Measurements from ENCODE around the gene ACTN3. TPM values are rescaled to one million over a fixed set of nuclear protein-coding genes. Genes with fewer than 3 reads are reported as not detected.
A peak's percentile ranks its signal among the peaks of the same experiment; 100 is the strongest.

ACTN3 gene
- total and polyA plus RNA-seq, 2 experiments from 2014 or later = 0.58 TPM; not detected in 1

GRCh38 chr11:66510990-66511339 is 35.7 kb upstream of the ACTN3 start:
- Histone ChIP-seq H3K27ac (peak overlapping the region; percentile 60), H3K9me2 (replicated peaks; ENCODE audit: insufficient read depth) (no peaks in the 10 kb centered on the region), H3K4me1 (ENCODE audit: insufficient read depth) (peaks cover 7% of the 10 kb centered on the region), H3K36me3 (replicated peaks; ENCODE audit: insufficient read depth, low read depth) (no peaks in the 10 kb centered on the region), H3K27me3 (no peaks in the 10 kb centered on the region), H3K4me2 (peak overlapping the region; percentile 92), H4K20me1 (ENCODE audit: insufficient read depth, poor library complexity, severe bottlenecking) (no peaks in the 10 kb centered on the region), H3K9me3 (ENCODE audit: low read depth) (no peaks in the 10 kb centered on the region), H3K4me3 (peak overlapping the region; percentile 93), H2AFZ (peak overlapping the region; percentile 87), H3K79me2 (peaks cover 20% of the 10 kb centered on the region)
- no peak for DNase-seq (ENCODE audit: low spot score)
- no peak for TF ChIP-seq EZH2phosphoT487 (IDR thresholded peaks at IDR 0.05; ENCODE audit: low read depth, severe bottlenecking, unreplicated experiment)
- no peak for TF ChIP-seq CTCF (IDR thresholded peaks at IDR 0.05; ENCODE audit: poor library complexity)
- no peak for TF ChIP-seq EZH2 (IDR thresholded peaks at IDR 0.05; ENCODE audit: borderline replicate concordance)
- WGBS (ENCODE audit: low lambda C conversion rate, missing lambda C conversion rate) = 10% methylated on average over 5 of the region's 5 CpGs

- Histone ChIP-seq H3K4me1 (ENCODE audit: insufficient read depth) (no peaks in the 10 kb centered on the region), H2AFZ (no peak overlapping the region), H3K79me2 (no peaks in the 10 kb centered on the region), H3K9me3 (ENCODE audit: low read depth) (no peaks in the 10 kb centered on the region), H4K20me1 (ENCODE audit: insufficient read depth, poor library complexity, severe bottlenecking) (no peaks in the 10 kb centered on the region), H3K4me3 (no peak overlapping the region), H3K27ac (no peak overlapping the region), H3K4me2 (no peak overlapping the region), H3K9me2 (replicated peaks; ENCODE audit: insufficient read depth) (no peaks in the 10 kb centered on the region), H3K27me3 (no peaks in the 10 kb centered on the region), H3K36me3 (replicated peaks; ENCODE audit: insufficient read depth, low read depth) (no peaks in the 10 kb centered on the region)
- TF ChIP-seq EZH2phosphoT487 (IDR thresholded peaks at IDR 0.05; ENCODE audit: low read depth, severe bottlenecking, unreplicated experiment) = no peak
- no peak for TF ChIP-seq CTCF (IDR thresholded peaks at IDR 0.05; ENCODE audit: poor library complexity)
- TF ChIP-seq EZH2 (IDR thresholded peaks at IDR 0.05; ENCODE audit: borderline replicate concordance) = no peak
- no peak for DNase-seq (ENCODE audit: low spot score)
- WGBS (ENCODE audit: low lambda C conversion rate, missing lambda C conversion rate) = 77% methylated on average over 11 of the region's 11 CpGs
Observed at GRCh38 chr11:66523611-66524010, 23.1 kb upstream of the ACTN3 start.

- WGBS (ENCODE audit: low lambda C conversion rate, missing lambda C conversion rate) = 96% methylated on average over 10 of the region's 10 CpGs
- DNase-seq (ENCODE audit: low spot score) = no peak
- TF ChIP-seq EZH2 (IDR thresholded peaks at IDR 0.05; ENCODE audit: borderline replicate concordance) (no peak), EZH2phosphoT487 (IDR thresholded peaks at IDR 0.05; ENCODE audit: low read depth, severe bottlenecking, unreplicated experiment) (no peak), CTCF (IDR thresholded peaks at IDR 0.05; ENCODE audit: poor library complexity) (no peak)
- Histone ChIP-seq H3K79me2 (no peaks in the 10 kb centered on the region), H2AFZ (no peak overlapping the region), H4K20me1 (ENCODE audit: insufficient read depth, poor library complexity, severe bottlenecking) (no peaks in the 10 kb centered on the region), H3K36me3 (replicated peaks; ENCODE audit: insufficient read depth, low read depth) (no peaks in the 10 kb centered on the region), H3K4me3 (no peak overlapping the region), H3K4me2 (no peak overlapping the region), H3K9me3 (ENCODE audit: low read depth) (no peaks in the 10 kb centered on the region), H3K9me2 (replicated peaks; ENCODE audit: insufficient read depth) (no peaks in the 10 kb centered on the region), H3K27ac (no peak overlapping the region), H3K27me3 (no peaks in the 10 kb centered on the region), H3K4me1 (ENCODE audit: insufficient read depth) (no peaks in the 10 kb centered on the region)
Observed at GRCh38 chr11:66524304-66525040, 22.2 kb upstream of the ACTN3 start.

Measured in hepatocyte (in vitro differentiated cells).